Neural crest cell (in vitro differentiated cells): ENCODE measurements around the gene ADGRG6. TPM values are rescaled to one million over a fixed set of nuclear protein-coding genes. Genes with fewer than 3 reads are reported as not detected.

Source experiments
- DNase-seq: peaks from one replicate; pipeline ENCODE4 v3.0.0; 2021; ENCODE audit warnings: low read depth, mixed read lengths, low spot score
- H3K27ac Mint-ChIP-seq: one replicate; pipeline ENCODE4 v1.8.0; 2021; ENCODE audit warnings: mild to moderate bottlenecking, mixed read lengths; ENCODE audit not compliant: unreplicated experiment
- H3K27me3 Mint-ChIP-seq: 2 replicates; pipeline ENCODE4 v1.8.0; 2021; ENCODE audit warnings: low read depth, mild to moderate bottlenecking, mixed read lengths
- H3K36me3 Mint-ChIP-seq: 2 replicates; pipeline ENCODE4 v1.8.0; 2021; ENCODE audit warnings: low read depth, mild to moderate bottlenecking, mixed read lengths
- H3K4me1 Mint-ChIP-seq: 2 replicates; pipeline ENCODE4 v1.8.0; 2021; ENCODE audit warnings: mixed read lengths
- H3K4me3 Mint-ChIP-seq: one replicate; pipeline ENCODE4 v1.8.0; 2021; ENCODE audit warnings: mild to moderate bottlenecking, mixed read lengths
- H3K9me3 Mint-ChIP-seq: 2 replicates; pipeline ENCODE4 v1.8.0; 2021; ENCODE audit warnings: mixed read lengths
- CTCF ChIP-seq: fragments of 200-600 bp; sonication (generic); conservative IDR thresholded peaks from 2 replicates; pipeline ENCODE4 v1.5.0; 2021; ENCODE audit warnings: antibody characterized with exemption, mild to moderate bottlenecking
- total RNA-seq: library from RNA; stranded (reverse); gene quantifications from 2 replicates; pipeline ENCODE4 v1.2.1, GENCODE V29; 2021

ADGRG6 gene
- total RNA-seq, 1 donor from 2014 or later, result 78.9 TPM

DNA sequence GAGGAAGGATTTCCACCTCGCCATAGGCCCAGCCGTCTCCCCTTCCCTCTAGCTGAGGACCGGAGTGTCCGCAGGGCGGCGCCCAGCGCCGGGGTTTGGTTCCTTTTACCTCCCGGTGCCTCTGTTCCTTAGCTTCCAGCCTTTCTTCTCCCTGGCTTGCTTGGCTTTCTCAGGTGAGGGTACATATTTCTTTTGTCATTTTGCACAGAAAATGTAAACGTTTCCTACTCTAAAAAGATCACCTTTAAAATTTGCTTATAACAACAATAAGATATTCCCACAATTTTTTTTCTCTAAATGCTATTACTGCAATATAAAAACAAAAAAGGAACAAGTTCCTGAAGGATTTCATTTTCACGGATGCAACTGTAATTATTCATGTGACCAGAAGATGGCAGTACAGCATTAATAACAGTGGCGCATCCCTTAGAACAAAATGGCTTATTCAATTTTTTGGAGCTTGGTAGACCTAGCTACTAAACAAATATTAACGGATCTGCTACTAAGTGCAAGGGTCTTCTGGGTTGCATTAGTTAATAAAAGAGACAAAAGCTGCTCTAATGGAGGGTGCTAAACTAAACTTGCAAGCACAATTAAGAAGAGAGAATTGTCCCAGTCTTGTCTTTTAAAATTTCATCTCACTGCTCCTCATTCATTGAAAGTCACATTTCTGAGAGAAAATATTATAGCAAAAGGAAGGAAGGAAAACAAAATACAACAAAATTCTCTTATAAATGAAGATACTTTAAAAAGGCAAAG lies 172.9 kb downstream of the ADGRG6 start:
- no peak overlapping the region for H3K4me3 Mint-ChIP-seq

GRCh38 chr6:142476452-142476851 lies 174.6 kb downstream of the ADGRG6 start:
- peak overlapping the region; percentile 1 for H3K27ac Mint-ChIP-seq
- H3K4me1 Mint-ChIP-seq, result no peaks in the 10 kb centered on the region
- TF ChIP-seq CTCF, result no peak
- H3K27me3 Mint-ChIP-seq, result no peaks in the 10 kb centered on the region
- DNase-seq, result no peak
- H3K4me3 Mint-ChIP-seq, result no peak overlapping the region
- no peaks in the 10 kb centered on the region for H3K36me3 Mint-ChIP-seq
- H3K9me3 Mint-ChIP-seq, result peaks cover 3% of the 10 kb centered on the region

More for the DNA sequence above, 172.9 kb downstream of the ADGRG6 start:
- no peaks in the 10 kb centered on the region for H3K27me3 Mint-ChIP-seq
- H3K9me3 Mint-ChIP-seq, result peaks cover 3% of the 10 kb centered on the region
- TF ChIP-seq CTCF, result peak; percentile 95
- H3K36me3 Mint-ChIP-seq, result no peaks in the 10 kb centered on the region
- DNase-seq, result peak; percentile 18
- H3K4me1 Mint-ChIP-seq, result no peaks in the 10 kb centered on the region
- H3K27ac Mint-ChIP-seq, result no peak overlapping the region

- Mint-ChIP-seq H3K36me3 (no peaks in the 10 kb centered on the region), H3K4me3 (no peak overlapping the region), H3K4me1 (no peaks in the 10 kb centered on the region), H3K27me3 (no peaks in the 10 kb centered on the region), H3K27ac (peak overlapping the region; percentile 31), H3K9me3 (peaks cover 3% of the 10 kb centered on the region)
- DNase-seq, result no peak
- no peak for TF ChIP-seq CTCF
Observed at GRCh38 chr6:142478117-142478516, 176.3 kb downstream of the ADGRG6 start.

DNA sequence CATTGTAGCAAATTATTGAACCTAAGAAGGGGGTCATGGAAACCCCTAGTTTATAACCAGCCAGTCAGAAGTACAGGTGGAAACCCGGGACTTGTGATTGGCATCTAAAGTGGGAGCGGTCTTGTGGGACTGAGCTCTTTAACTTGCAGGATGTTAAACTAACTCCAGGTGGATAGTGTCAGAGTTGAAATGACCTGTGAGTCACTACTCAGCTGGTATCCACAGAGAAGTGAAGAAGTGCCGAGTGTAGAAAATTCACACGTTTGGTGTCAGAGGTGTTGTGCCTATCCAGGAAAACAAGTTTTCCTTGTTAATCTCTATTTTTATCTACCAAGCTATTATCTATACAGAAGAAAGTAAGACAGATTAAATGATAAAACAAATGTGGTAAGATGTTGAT lies 179.7 kb downstream of the ADGRG6 start:
- no peak overlapping the region for H3K27ac Mint-ChIP-seq
- no peaks in the 10 kb centered on the region for H3K4me1 Mint-ChIP-seq
- TF ChIP-seq CTCF, result no peak
- no peak overlapping the region for H3K4me3 Mint-ChIP-seq
- DNase-seq, result no peak
- peaks cover 3% of the 10 kb centered on the region for H3K9me3 Mint-ChIP-seq
- H3K36me3 Mint-ChIP-seq, result no peaks in the 10 kb centered on the region
- H3K27me3 Mint-ChIP-seq, result no peaks in the 10 kb centered on the region

GRCh38 chr6:142482249-142482648 lies 180.4 kb downstream of the ADGRG6 start:
- Mint-ChIP-seq H3K27me3 (no peaks in the 10 kb centered on the region), H3K4me3 (no peak overlapping the region), H3K4me1 (no peaks in the 10 kb centered on the region), H3K27ac (no peak overlapping the region), H3K9me3 (peaks cover 3% of the 10 kb centered on the region), H3K36me3 (no peaks in the 10 kb centered on the region)
- TF ChIP-seq CTCF, result no peak
- no peak for DNase-seq
